AG04450 (cell line): ENCODE data around the gene ADAM23. TPM values are rescaled to one million over a fixed set of nuclear protein-coding genes. Genes with fewer than 3 reads are reported as not detected.

Source experiments
- CTCF ChIA-PET: fragments of 300-600, 350-600 bp; formaldehyde crosslinking; extraction: SDS; loops from one replicate; lab custom pipeline; 2022; ENCODE audit warnings: antibody characterized with exemption, inconsistent platforms; lab: Charles Lee
- POLR2A ChIA-PET: fragments of 350-600 bp; formaldehyde crosslinking; extraction: SDS; loops from one replicate; lab custom pipeline; 2021; ENCODE audit warnings: antibody characterized with exemption, inconsistent platforms; lab: Yijun Ruan, JAX
- DNase-seq: peaks from one replicate; pipeline ENCODE4 v3.0.0-alpha.2; 2011; ENCODE audit warnings: low read depth, low spot score
- H3K27ac ChIP-seq: one replicate; pipeline ENCODE4 v1.5.1; 2012; ENCODE audit warnings: low read depth, low read length, control low read depth
- H3K27me3 ChIP-seq: one replicate; pipeline ENCODE4 v1.6.0; 2012; ENCODE audit warnings: low read length; ENCODE audit not compliant: control insufficient read depth, insufficient read depth
- H3K4me3 ChIP-seq: 2 replicates; pipeline ENCODE4 v1.5.1; 2011; ENCODE audit warnings: mild to moderate bottlenecking, low read depth, low read length, control low read depth
- H3K9me3 ChIP-seq: 2 replicates; pipeline ENCODE4 v1.5.1; 2012; ENCODE audit warnings: low read length; ENCODE audit not compliant: control insufficient read depth, insufficient read depth
- CTCF ChIP-seq: IDR thresholded peaks from 2 replicates; pipeline ENCODE4 v1.5.1; 2011; ENCODE audit warnings: low read depth, low read length, control low read depth, inconsistent platforms
- polyA plus RNA-seq: library from polyadenylated mRNA; depleted of rRNA; stranded (reverse); fragments of >200 nt; gene quantifications from 2 replicates; pipeline ENCODE4 v1.2.3, GENCODE V29; 2011; rRNA removed

ADAM23 gene
- polyA plus RNA-seq, 1 experiment: 6.6 TPM

DNA sequence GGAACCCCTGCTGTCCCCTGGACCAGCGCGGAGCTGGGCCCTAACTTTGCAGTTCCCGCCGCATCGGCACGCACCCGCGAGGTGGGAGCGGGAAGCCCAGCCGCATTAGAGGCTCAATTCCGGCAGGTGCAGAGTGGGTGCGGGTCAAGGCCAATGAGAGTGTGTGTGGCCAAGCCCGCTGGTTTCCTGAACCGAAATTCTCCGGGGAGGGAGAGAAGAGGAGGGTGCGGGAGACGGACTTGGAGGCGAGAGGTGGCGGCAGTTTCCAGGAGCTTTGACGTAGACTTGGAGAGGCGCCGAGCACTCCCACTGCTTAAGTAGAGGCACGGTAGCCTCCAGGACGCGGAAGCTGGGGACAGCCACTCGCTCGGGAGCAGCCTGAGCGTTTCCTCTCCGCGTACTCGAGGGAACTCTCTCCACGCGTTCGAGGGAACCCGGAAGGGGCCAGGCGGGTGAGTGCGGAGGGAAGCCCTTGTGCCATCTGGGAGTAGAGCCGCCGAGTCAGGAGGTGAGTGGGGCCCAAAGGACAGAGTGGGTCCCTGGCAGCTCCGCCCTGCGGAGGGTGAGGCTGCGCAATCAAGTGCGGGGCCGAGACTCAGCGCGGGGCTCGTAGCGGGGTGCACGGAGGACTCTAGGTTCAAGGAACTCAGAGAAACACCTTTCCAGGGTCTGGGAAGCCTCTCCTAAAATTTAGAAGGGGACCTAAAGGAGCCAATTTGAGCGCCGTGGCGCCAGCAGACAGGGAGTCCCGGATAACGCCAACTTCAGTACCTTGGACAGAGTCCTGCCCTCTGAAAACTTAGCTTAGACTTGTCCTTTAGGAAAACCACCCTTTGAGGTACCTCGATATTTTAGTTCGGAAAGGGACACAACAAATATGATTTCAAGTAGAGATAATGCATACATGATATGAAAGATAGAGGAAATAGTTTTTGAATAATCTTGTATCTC, 199.0 kb downstream of the ADAM23 start, which contains the start of gene FAM237A:
TSS of gene FAM237A (plus strand) at position 413 of the 951 bp plus-strand sequence. CDS start 1,750 bp downstream, outside the sequence.
- CTCF ChIA-PET: interaction anchor here (0.7 kb wide), 1 partner anchor 417 kb away, joined by 6 read pairs; no protein-coding TSS in a partner anchor
- peaks cover 12% of the 10 kb centered on the region for H3K27me3 ChIP-seq
- H3K9me3 ChIP-seq: peaks cover 4% of the 10 kb centered on the region; the same call in 1 of the 2 replicates
- DNase-seq: peak; percentile 16
- TF ChIP-seq CTCF: no peak
- no peak within 1 kb of the TSS for H3K27ac ChIP-seq
- POLR2A ChIA-PET: no interaction called here
- no peak within 1 kb of the TSS for H3K4me3 ChIP-seq

DNA sequence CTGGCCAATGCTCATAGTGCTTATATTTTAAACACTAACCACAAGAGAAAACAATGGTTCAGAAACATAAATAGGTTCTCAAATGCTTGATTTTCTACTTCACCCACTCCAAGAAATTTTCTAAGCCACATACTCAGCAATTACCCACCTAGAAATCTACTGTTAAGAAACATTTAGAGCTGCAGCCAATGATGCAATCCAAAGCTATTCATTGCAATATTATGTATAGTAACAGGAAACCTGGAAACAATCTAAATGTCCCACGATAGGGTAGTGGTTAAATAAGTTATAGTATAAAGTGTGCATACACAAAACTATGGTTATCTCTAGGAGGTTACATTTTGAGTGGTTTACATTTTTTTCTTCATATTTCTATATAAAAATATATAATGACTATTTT, 204.7 kb downstream of the ADAM23 start:
- ChIA-PET CTCF (no interaction called here), POLR2A (no interaction called here)
- Histone ChIP-seq H3K27me3 (no peaks in the 10 kb centered on the region), H3K9me3 (no peaks in the 10 kb centered on the region), H3K4me3 (no peak overlapping the region), H3K27ac (no peak overlapping the region)
- TF ChIP-seq CTCF: no peak
- no peak for DNase-seq

GRCh38 chr2:206657087-206657486, 213.8 kb downstream of the ADAM23 start:
- CTCF ChIA-PET: no interaction called here
- no peak overlapping the region for H3K27ac ChIP-seq
- TF ChIP-seq CTCF: no peak
- H3K9me3 ChIP-seq: no peaks in the 10 kb centered on the region
- no peaks in the 10 kb centered on the region for H3K27me3 ChIP-seq
- DNase-seq: no peak
- POLR2A ChIA-PET: no interaction called here
- no peak overlapping the region for H3K4me3 ChIP-seq

DNA sequence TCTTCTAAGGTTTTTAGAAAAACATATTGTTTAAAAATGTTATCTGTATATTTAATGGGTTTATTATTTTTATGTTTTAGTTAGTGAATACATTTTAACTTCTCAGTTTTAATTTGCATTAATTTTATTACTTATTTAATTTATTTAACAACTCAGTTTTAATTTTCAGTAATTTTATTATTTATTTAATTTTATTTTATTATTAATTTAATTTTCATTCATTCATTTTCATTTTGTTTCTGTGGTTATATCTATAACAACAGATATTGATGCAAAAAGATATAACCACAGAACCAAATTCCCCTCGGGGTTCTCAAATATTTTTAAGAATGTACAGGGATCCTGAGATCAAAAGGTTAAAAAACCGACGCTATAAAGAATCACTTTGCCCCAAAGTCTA, 221.9 kb downstream of the ADAM23 start:
- Histone ChIP-seq H3K9me3 (no peaks in the 10 kb centered on the region), H3K27ac (no peak overlapping the region), H3K27me3 (no peaks in the 10 kb centered on the region), H3K4me3 (no peak overlapping the region)
- ChIA-PET POLR2A (no interaction called here), CTCF (interaction anchor here (1.7 kb wide), 1 partner anchor 117 kb away, joined by 4 read pairs; no protein-coding TSS in a partner anchor)
- no peak for TF ChIP-seq CTCF
- no peak for DNase-seq

Other genes with a start within 250 kb of the ADAM23 start
- gene ZDBF2, start 168.9 kb upstream of the ADAM23 start, polyA plus RNA-seq: 4.5 and 8.1 TPM in 2 replicates
- not detected in 2 replicates for gene FAM237A, start 199.0 kb downstream of the ADAM23 start, polyA plus RNA-seq